Activated T-helper 1 cell treated with anti-CD3 and anti-CD28 coated beads, Interleukin-12 subunit alpha, Interleukin-12 subunit beta, Interleukin-2, Interleukin-4 antibody, amounts not matched to agents 30 ng/mL and 10 ng/mL and 1 ng/mL, durations not matched to agents 14 hours and 24 hours and 36 hours (primary cell): ENCODE measurements around the gene MAPT. TPM values are rescaled to one million over a fixed set of nuclear protein-coding genes. Genes with fewer than 3 reads are reported as not detected.
"Not testable (repeated sequence)": the region's sequence is repeated elsewhere in the genome, so short reads cannot be mapped to it uniquely, and the experiment has no call there.

Experiments
- DNase-seq: peaks from one replicate; pipeline ENCODE4 v3.0.0; 2021; ENCODE audit warnings: low spot score
- H3K27ac Mint-ChIP-seq: one replicate; pipeline ENCODE4 v1.8.0; 2021; ENCODE audit warnings: mild to moderate bottlenecking, mixed read lengths
- H3K27me3 Mint-ChIP-seq: one replicate; pipeline ENCODE4 v1.8.0; 2022; ENCODE audit warnings: mild to moderate bottlenecking, moderate library complexity, mixed read lengths; ENCODE audit not compliant: insufficient read depth
- H3K36me3 Mint-ChIP-seq: one replicate; pipeline ENCODE4 v1.8.0; 2021; ENCODE audit warnings: low read depth, mixed read lengths
- H3K4me1 Mint-ChIP-seq: one replicate; pipeline ENCODE4 v1.8.0; 2021; ENCODE audit warnings: low read depth, mixed read lengths
- H3K4me3 Mint-ChIP-seq: one replicate; pipeline ENCODE4 v1.8.0; 2021; ENCODE audit warnings: mild to moderate bottlenecking, moderate library complexity, mixed read lengths
- H3K9me3 Mint-ChIP-seq: one replicate; pipeline ENCODE4 v1.8.0; 2021; ENCODE audit warnings: mixed read lengths
- intact Hi-C: fragments of 100-400 bp; cut with micrococcal nuclease; formaldehyde crosslinking; loops from one replicate; pipeline ENCODE4 v1.15.1; 2024
- total RNA-seq: library from RNA; stranded (reverse); gene quantifications from 2 replicates; pipeline ENCODE4 v1.2.3, GENCODE V29; 2022

The MAPT gene
- total RNA-seq, 1 donor from 2014 or later: 1.1 TPM

DNA sequence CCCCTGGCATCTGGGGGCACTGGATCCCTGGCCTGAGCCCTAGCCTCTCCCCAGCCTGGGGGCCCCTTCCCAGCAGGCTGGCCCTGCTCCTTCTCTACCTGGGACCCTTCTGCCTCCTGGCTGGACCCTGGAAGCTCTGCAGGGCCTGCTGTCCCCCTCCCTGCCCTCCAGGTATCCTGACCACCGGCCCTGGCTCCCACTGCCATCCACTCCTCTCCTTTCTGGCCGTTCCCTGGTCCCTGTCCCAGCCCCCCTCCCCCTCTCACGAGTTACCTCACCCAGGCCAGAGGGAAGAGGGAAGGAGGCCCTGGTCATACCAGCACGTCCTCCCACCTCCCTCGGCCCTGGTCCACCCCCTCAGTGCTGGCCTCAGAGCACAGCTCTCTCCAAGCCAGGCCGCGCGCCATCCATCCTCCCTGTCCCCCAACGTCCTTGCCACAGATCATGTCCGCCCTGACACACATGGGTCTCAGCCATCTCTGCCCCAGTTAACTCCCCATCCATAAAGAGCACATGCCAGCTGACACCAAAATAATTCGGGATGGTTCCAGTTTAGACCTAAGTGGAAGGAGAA lies 118.2 kb downstream of the MAPT start:
- no peaks in the 10 kb centered on the region for H3K36me3 Mint-ChIP-seq
- no peak overlapping the region for H3K27ac Mint-ChIP-seq
- H3K9me3 Mint-ChIP-seq: no peaks in the 10 kb centered on the region
- H3K4me3 Mint-ChIP-seq: no peak overlapping the region
- no peaks in the 10 kb centered on the region for H3K4me1 Mint-ChIP-seq
- intact Hi-C loops: no loop called here
- H3K27me3 Mint-ChIP-seq: peaks cover 2% of the 10 kb centered on the region
- DNase-seq: no peak

DNA sequence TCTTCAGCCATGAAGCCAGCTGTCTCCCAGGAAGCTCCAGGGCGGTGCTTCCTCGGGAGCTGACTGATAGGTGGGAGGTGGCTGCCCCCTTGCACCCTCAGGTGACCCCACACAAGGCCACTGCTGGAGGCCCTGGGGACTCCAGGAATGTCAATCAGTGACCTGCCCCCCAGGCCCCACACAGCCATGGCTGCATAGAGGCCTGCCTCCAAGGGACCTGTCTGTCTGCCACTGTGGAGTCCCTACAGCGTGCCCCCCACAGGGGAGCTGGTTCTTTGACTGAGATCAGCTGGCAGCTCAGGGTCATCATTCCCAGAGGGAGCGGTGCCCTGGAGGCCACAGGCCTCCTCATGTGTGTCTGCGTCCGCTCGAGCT lies 118.8 kb downstream of the MAPT start:
- Mint-ChIP-seq H3K27ac (no peak overlapping the region), H3K4me1 (no peaks in the 10 kb centered on the region), H3K9me3 (no peaks in the 10 kb centered on the region), H3K4me3 (no peak overlapping the region), H3K36me3 (no peaks in the 10 kb centered on the region), H3K27me3 (peaks cover 2% of the 10 kb centered on the region)
- intact Hi-C loops: no loop called here
- no peak for DNase-seq

DNA sequence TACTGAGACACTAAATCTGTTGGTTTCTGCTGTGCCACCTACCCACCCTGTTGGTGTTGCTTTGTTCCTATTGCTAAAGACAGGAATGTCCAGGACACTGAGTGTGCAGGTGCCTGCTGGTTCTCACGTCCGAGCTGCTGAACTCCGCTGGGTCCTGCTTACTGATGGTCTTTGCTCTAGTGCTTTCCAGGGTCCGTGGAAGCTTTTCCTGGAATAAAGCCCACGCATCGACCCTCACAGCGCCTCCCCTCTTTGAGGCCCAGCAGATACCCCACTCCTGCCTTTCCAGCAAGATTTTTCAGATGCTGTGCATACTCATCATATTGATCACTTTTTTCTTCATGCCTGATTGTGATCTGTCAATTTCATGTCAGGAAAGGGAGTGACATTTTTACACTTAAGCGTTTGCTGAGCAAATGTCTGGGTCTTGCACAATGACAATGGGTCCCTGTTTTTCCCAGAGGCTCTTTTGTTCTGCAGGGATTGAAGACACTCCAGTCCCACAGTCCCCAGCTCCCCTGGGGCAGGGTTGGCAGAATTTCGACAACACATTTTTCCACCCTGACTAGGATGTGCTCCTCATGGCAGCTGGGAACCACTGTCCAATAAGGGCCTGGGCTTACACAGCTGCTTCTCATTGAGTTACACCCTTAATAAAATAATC lies 119.3 kb downstream of the MAPT start:
- Mint-ChIP-seq H3K27ac (no peak overlapping the region), H3K9me3 (no peaks in the 10 kb centered on the region), H3K4me3 (no peak overlapping the region), H3K27me3 (peaks cover 2% of the 10 kb centered on the region), H3K36me3 (no peaks in the 10 kb centered on the region), H3K4me1 (no peaks in the 10 kb centered on the region)
- no peak for DNase-seq
- intact Hi-C loops: no loop called here

DNA sequence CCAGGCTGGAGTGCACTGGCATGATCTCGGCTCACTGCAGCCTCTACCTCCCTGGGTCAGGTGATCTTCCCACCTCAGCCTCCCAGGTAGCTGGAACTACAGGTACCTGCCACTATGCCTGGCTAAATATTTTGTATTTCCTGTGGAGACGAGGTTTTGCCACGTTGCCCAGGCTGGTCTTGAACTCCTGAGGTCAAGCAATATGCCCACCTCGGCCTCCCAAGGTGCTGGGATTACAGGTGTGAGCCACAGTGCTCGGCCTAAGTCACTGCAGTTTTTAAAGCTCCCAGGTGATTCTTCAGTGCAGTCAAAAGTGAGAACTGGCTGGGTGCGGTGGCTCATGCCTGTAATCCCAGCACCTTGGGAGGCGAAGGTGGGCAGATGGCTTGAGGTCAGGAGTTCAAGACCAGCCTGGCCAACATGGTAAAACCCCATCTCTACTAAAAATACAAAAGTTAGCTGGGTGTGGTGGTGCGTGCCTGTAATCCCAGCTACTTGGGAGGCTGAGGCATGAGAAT lies 125.1 kb downstream of the MAPT start:
- intact Hi-C loops, H3K4me3 Mint-ChIP-seq, H3K4me1 Mint-ChIP-seq, H3K27me3 Mint-ChIP-seq, H3K27ac Mint-ChIP-seq, H3K36me3 Mint-ChIP-seq, DNase-seq, H3K9me3 Mint-ChIP-seq: not testable (repeated sequence)

DNA sequence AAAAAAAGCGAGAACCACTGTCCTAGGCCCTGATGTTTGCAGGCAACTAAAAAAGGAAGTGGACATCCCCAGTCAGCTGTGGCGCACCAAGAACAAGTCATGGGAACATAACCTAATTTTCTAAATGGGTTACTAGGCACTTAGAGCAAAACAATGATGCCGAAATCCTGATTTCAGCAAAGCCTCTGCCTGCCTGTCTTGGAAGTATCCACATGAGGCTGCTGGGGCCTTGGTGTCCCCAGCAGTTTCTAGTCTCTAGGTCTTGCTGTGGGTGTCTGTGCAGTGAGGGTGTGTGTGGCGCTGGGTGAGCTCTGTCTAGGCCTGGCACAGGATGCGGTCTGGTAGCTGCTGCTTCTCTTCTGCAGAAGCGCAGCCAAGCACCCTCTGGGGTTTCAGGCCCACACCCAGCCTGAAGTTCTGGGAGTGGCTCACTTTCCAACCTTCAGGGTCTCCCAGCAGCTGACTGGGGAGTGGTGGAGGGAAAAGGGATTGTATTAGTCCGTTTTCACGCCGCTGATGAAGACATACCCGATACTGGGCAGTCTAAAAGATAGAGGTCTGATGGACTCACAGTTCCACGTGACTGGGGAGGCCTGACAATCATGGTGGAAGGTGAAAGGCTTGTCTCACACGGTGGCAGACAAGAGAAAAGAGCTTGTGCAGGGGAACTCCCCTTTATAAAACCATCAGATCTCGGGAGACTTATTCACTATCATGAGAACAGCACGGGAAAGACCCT lies 125.8 kb downstream of the MAPT start:
- Mint-ChIP-seq H3K4me1 (peaks cover 7% of the 10 kb centered on the region), H3K27me3 (no peaks in the 10 kb centered on the region), H3K4me3 (no peak overlapping the region), H3K36me3 (peaks cover 7% of the 10 kb centered on the region), H3K9me3 (no peaks in the 10 kb centered on the region), H3K27ac (peak overlapping the region; percentile 81)
- intact Hi-C loops: no loop called here
- DNase-seq: peak; percentile 24

DNA sequence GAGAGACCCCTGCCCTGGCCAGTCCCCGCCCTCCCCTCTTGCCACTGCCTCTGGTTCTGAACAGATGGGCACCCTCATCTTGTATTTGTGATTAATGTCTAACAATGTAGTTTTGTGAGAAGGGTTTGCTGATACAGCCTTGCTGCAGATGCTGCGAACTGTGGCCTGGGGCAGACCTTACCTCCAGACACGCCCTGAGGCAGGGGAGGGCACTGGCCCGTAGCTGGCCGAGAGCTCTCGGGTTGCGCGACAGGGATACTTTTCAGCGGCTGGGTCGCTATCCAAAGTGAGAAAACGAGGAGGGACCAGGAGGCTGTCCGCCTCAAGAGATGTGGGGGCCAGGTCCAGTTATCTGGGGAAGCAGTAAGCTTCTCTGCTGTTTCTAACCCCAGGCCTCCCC lies 126.6 kb downstream of the MAPT start:
- no peak for DNase-seq
- intact Hi-C loops: no loop called here
- peaks cover 7% of the 10 kb centered on the region for H3K4me1 Mint-ChIP-seq
- no peaks in the 10 kb centered on the region for H3K9me3 Mint-ChIP-seq
- no peak overlapping the region for H3K4me3 Mint-ChIP-seq
- no peaks in the 10 kb centered on the region for H3K27me3 Mint-ChIP-seq
- no peak overlapping the region for H3K27ac Mint-ChIP-seq
- peaks cover 10% of the 10 kb centered on the region for H3K36me3 Mint-ChIP-seq

DNA sequence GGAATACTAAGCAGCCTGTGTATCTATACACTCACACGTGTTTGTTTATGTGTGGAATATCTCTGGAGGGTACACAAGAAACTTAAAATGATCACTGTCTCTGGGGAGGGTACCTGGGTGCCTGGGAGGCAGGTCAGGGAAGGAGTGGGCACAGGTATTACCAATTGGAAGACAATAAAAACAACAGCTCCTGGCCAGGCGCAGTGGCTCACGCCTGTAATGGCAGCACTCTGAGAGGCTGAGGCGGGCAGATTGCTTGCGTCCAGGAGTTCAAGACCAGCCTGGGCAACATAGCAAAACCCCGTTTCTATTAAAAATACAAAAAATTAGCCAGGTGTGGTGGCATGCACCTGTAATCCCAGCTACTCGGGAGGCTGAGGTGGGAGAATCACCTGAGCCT lies 129.0 kb downstream of the MAPT start:
- H3K27ac Mint-ChIP-seq, H3K4me3 Mint-ChIP-seq, H3K27me3 Mint-ChIP-seq, intact Hi-C loops, H3K9me3 Mint-ChIP-seq, DNase-seq: not testable (repeated sequence)
- peaks cover 12% of the 10 kb centered on the region for H3K36me3 Mint-ChIP-seq
- peaks cover 14% of the 10 kb centered on the region for H3K4me1 Mint-ChIP-seq

DNA sequence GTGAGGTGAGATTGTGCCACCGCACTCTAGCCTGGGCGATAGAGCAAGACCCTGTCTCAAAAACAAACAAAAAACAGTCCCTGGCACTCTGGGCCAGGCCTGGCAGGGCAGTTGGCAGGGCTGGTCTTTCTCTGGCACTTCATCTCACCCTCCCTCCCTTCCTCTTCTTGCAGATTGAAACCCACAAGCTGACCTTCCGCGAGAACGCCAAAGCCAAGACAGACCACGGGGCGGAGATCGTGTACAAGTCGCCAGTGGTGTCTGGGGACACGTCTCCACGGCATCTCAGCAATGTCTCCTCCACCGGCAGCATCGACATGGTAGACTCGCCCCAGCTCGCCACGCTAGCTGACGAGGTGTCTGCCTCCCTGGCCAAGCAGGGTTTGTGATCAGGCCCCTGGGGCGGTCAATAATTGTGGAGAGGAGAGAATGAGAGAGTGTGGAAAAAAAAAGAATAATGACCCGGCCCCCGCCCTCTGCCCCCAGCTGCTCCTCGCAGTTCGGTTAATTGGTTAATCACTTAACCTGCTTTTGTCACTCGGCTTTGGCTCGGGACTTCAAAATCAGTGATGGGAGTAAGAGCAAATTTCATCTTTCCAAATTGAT lies 129.5 kb downstream of the MAPT start:
- H3K27me3 Mint-ChIP-seq: no peaks in the 10 kb centered on the region
- intact Hi-C loops: no loop called here
- H3K4me3 Mint-ChIP-seq: no peak overlapping the region
- peaks cover 13% of the 10 kb centered on the region for H3K36me3 Mint-ChIP-seq
- no peak for DNase-seq
- H3K4me1 Mint-ChIP-seq: peaks cover 18% of the 10 kb centered on the region
- H3K9me3 Mint-ChIP-seq: no peaks in the 10 kb centered on the region
- no peak overlapping the region for H3K27ac Mint-ChIP-seq

DNA sequence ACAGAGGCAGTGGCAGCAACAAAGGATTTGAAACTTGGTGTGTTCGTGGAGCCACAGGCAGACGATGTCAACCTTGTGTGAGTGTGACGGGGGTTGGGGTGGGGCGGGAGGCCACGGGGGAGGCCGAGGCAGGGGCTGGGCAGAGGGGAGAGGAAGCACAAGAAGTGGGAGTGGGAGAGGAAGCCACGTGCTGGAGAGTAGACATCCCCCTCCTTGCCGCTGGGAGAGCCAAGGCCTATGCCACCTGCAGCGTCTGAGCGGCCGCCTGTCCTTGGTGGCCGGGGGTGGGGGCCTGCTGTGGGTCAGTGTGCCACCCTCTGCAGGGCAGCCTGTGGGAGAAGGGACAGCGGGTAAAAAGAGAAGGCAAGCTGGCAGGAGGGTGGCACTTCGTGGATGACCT lies 130.2 kb downstream of the MAPT start:
- no peak overlapping the region for H3K4me3 Mint-ChIP-seq
- H3K9me3 Mint-ChIP-seq: no peaks in the 10 kb centered on the region
- DNase-seq: no peak
- intact Hi-C loops: no loop called here
- no peaks in the 10 kb centered on the region for H3K27me3 Mint-ChIP-seq
- H3K4me1 Mint-ChIP-seq: peaks cover 25% of the 10 kb centered on the region
- H3K27ac Mint-ChIP-seq: no peak overlapping the region
- peaks cover 20% of the 10 kb centered on the region for H3K36me3 Mint-ChIP-seq

DNA sequence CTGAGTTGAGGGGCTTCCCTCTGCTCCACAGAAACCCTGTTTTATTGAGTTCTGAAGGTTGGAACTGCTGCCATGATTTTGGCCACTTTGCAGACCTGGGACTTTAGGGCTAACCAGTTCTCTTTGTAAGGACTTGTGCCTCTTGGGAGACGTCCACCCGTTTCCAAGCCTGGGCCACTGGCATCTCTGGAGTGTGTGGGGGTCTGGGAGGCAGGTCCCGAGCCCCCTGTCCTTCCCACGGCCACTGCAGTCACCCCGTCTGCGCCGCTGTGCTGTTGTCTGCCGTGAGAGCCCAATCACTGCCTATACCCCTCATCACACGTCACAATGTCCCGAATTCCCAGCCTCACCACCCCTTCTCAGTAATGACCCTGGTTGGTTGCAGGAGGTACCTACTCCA lies 130.7 kb downstream of the MAPT start:
- no peaks in the 10 kb centered on the region for H3K9me3 Mint-ChIP-seq
- no peak overlapping the region for H3K4me3 Mint-ChIP-seq
- no peak overlapping the region for H3K27ac Mint-ChIP-seq
- peaks cover 21% of the 10 kb centered on the region for H3K36me3 Mint-ChIP-seq
- intact Hi-C loops: no loop called here
- no peak for DNase-seq
- H3K27me3 Mint-ChIP-seq: no peaks in the 10 kb centered on the region
- peaks cover 25% of the 10 kb centered on the region for H3K4me1 Mint-ChIP-seq

DNA sequence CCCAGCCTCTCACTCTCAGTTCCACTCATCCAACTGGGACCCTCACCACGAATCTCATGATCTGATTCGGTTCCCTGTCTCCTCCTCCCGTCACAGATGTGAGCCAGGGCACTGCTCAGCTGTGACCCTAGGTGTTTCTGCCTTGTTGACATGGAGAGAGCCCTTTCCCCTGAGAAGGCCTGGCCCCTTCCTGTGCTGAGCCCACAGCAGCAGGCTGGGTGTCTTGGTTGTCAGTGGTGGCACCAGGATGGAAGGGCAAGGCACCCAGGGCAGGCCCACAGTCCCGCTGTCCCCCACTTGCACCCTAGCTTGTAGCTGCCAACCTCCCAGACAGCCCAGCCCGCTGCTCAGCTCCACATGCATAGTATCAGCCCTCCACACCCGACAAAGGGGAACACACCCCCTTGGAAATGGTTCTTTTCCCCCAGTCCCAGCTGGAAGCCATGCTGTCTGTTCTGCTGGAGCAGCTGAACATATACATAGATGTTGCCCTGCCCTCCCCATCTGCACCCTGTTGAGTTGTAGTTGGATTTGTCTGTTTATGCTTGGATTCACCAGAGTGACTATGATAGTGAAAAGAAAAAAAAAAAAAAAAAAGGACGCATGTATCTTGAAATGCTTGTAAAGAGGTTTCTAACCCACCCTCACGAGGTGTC lies 131.3 kb downstream of the MAPT start:
- no peak for DNase-seq
- no peak overlapping the region for H3K4me3 Mint-ChIP-seq
- peaks cover 22% of the 10 kb centered on the region for H3K36me3 Mint-ChIP-seq
- no peaks in the 10 kb centered on the region for H3K27me3 Mint-ChIP-seq
- H3K9me3 Mint-ChIP-seq: no peaks in the 10 kb centered on the region
- peaks cover 19% of the 10 kb centered on the region for H3K4me1 Mint-ChIP-seq
- H3K27ac Mint-ChIP-seq: peak overlapping the region; percentile 21
- intact Hi-C loops: no loop called here

DNA sequence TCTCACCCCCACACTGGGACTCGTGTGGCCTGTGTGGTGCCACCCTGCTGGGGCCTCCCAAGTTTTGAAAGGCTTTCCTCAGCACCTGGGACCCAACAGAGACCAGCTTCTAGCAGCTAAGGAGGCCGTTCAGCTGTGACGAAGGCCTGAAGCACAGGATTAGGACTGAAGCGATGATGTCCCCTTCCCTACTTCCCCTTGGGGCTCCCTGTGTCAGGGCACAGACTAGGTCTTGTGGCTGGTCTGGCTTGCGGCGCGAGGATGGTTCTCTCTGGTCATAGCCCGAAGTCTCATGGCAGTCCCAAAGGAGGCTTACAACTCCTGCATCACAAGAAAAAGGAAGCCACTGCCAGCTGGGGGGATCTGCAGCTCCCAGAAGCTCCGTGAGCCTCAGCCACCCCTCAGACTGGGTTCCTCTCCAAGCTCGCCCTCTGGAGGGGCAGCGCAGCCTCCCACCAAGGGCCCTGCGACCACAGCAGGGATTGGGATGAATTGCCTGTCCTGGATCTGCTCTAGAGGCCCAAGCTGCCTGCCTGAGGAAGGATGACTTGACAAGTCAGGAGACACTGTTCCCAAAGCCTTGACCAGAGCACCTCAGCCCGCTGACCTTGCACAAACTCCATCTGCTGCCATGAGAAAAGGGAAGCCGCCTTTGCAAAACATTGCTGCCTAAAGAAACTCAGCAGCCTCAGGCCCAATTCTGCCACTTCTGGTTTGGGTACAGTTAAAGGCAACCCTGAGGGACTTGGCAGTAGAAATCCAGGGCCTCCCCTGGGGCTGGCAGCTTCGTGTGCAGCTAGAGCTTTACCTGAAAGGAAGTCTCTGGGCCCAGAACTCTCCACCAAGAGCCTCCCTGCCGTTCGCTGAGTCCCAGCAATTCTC lies 132.1 kb downstream of the MAPT start:
- peaks cover 18% of the 10 kb centered on the region for H3K4me1 Mint-ChIP-seq
- no peak overlapping the region for H3K4me3 Mint-ChIP-seq
- no peaks in the 10 kb centered on the region for H3K9me3 Mint-ChIP-seq
- intact Hi-C loops: no loop called here
- no peak for DNase-seq
- peaks cover 26% of the 10 kb centered on the region for H3K36me3 Mint-ChIP-seq
- no peaks in the 10 kb centered on the region for H3K27me3 Mint-ChIP-seq
- peak overlapping the region; percentile 21 for H3K27ac Mint-ChIP-seq
